Measurements from ENCODE around the gene PTPRN2.
"Not testable (repeated sequence)": the region's sequence is repeated elsewhere in the genome, so short reads cannot be mapped to it uniquely, and the experiment has no call there.

PTPRN2 gene

GRCh38 chr7:158273756-158274342, 313.8 kb downstream of the PTPRN2 start:
- H3K9ac ChIP-seq (ENCODE audit: low read depth, low read length, poor library complexity), result peak overlapping the region; percentile 21
- peak overlapping the region; percentile 84 for H3K14ac ChIP-seq (ENCODE audit: low read length)
- H4K8ac ChIP-seq (ENCODE audit: low read depth, low read length); H2BK15ac ChIP-seq (ENCODE audit: low read length); H2BK120ac ChIP-seq (ENCODE audit: low read depth, low read length); H3K18ac ChIP-seq (ENCODE audit: low read length); H3K27ac ChIP-seq (replicated peaks; ENCODE audit: low read length); H3K36me3 ChIP-seq (replicated peaks in 1 of 2; ENCODE audit: control insufficient read depth in 2 of 2, insufficient read depth in 2 of 2, low read length in 2 of 2); H2BK5ac ChIP-seq (ENCODE audit: low read length); H3K4me1 ChIP-seq (ENCODE audit: control insufficient read depth in 2 of 2, insufficient read depth in 1 of 2, low read depth in 1 of 2, low read length in 2 of 2); H2AFZ ChIP-seq (ENCODE audit: low read length); H4K91ac ChIP-seq (ENCODE audit: low read depth, low read length, poor library complexity); H2BK12ac ChIP-seq (ENCODE audit: low read length); H3K4me2 ChIP-seq (ENCODE audit: insufficient read depth, low read length, poor library complexity, severe bottlenecking); H2AK5ac ChIP-seq (ENCODE audit: low read depth, low read length); DNase-seq (ENCODE audit: low spot score); H3K23ac ChIP-seq (ENCODE audit: low read depth, low read length, poor library complexity); H3K4ac ChIP-seq (ENCODE audit: low read length); H3K79me1 ChIP-seq (ENCODE audit: low read depth, low read length); H3K9me3 ChIP-seq (replicated peaks in 1 of 2; ENCODE audit: control insufficient read depth in 2 of 2, insufficient read depth in 1 of 2, low read depth in 1 of 2, low read length in 2 of 2); H3K27me3 ChIP-seq (ENCODE audit: control insufficient read depth in 3 of 3, insufficient read depth in 3 of 3, low read depth in 1 of 3, low read length in 3 of 3); H3K4me3 ChIP-seq (ENCODE audit: low read length in 2 of 2): not testable (repeated sequence)
- WGBS, 2 donors (ENCODE audit: extremely low coverage in 2 of 2, insufficient read length in 2 of 2, insufficient replicate concordance in 1 of 2), result no CpG with 5 or more reads among the region's 38 CpGs

DNA sequence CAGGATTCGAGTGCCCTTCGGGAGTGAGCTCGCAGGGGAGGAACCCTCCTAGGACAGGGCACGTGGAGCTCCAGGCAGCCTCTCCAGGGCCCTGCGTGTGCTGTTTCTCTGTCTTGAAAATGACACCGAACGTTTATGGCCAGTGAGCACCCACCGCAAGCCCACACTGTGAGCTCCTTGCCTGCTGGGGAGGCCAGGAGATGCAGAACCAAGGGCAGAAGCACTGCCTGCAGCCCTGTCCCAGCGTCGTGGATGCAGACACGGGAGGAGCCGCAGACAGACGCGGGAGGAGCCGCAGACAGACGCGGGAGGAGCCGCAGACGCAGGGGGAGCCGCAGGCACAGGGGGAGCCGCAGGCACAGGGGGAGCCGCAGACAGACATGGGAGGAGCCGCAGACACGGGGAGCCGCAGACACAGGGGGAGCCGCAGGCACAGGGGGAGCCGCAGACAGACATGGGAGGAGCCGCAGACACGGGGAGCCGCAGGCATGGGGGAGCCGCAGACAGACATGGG, 314.4 kb downstream of the PTPRN2 start:
- Histone ChIP-seq H3K9me3 (replicated peaks in 1 of 2; ENCODE audit: control insufficient read depth in 2 of 2, insufficient read depth in 1 of 2, low read depth in 1 of 2, low read length in 2 of 2) (peaks cover 0 to 3% of the 10 kb centered on the region in 2 donors), H3K18ac (ENCODE audit: low read length) (no peak overlapping the region), H3K27me3 (ENCODE audit: control insufficient read depth in 3 of 3, insufficient read depth in 3 of 3, low read depth in 1 of 3, low read length in 3 of 3) (no peaks in the 10 kb centered on the region), H4K91ac (ENCODE audit: low read depth, low read length, poor library complexity) (no peak overlapping the region), H2AFZ (ENCODE audit: low read length) (no peak overlapping the region), H2AK5ac (ENCODE audit: low read depth, low read length) (no peak overlapping the region), H3K4me1 (ENCODE audit: control insufficient read depth in 2 of 2, insufficient read depth in 1 of 2, low read depth in 1 of 2, low read length in 2 of 2) (no peaks in the 10 kb centered on the region), H2BK120ac (ENCODE audit: low read depth, low read length) (no peak overlapping the region), H3K79me1 (ENCODE audit: low read depth, low read length) (peaks cover 3% of the 10 kb centered on the region), H2BK5ac (ENCODE audit: low read length) (no peak overlapping the region), H3K4ac (ENCODE audit: low read length) (no peak overlapping the region), H2BK15ac (ENCODE audit: low read length) (no peak overlapping the region), H3K4me3 (ENCODE audit: low read length in 2 of 2) (no peak overlapping the region), H3K9ac (ENCODE audit: low read depth, low read length, poor library complexity) (no peak overlapping the region), H4K8ac (ENCODE audit: low read depth, low read length) (no peak overlapping the region), H3K36me3 (replicated peaks in 1 of 2; ENCODE audit: control insufficient read depth in 2 of 2, insufficient read depth in 2 of 2, low read length in 2 of 2) (no peaks in the 10 kb centered on the region), H3K27ac (replicated peaks; ENCODE audit: low read length) (no peak overlapping the region), H3K14ac (ENCODE audit: low read length) (peak overlapping the region; percentile 84), H3K23ac (ENCODE audit: low read depth, low read length, poor library complexity) (peak overlapping the region; percentile 18), H2BK12ac (ENCODE audit: low read length) (no peak overlapping the region), H3K4me2 (ENCODE audit: insufficient read depth, low read length, poor library complexity, severe bottlenecking) (no peak overlapping the region)
- WGBS, 2 donors (ENCODE audit: extremely low coverage in 2 of 2, insufficient read length in 2 of 2, insufficient replicate concordance in 1 of 2), result no CpG with 5 or more reads among the region's 31 CpGs
- no peak for DNase-seq (ENCODE audit: low spot score)

- no peak overlapping the region for H3K9ac ChIP-seq (ENCODE audit: low read depth, low read length, poor library complexity)
- H2AK5ac ChIP-seq (ENCODE audit: low read depth, low read length), result no peak overlapping the region
- no peak overlapping the region for H3K23ac ChIP-seq (ENCODE audit: low read depth, low read length, poor library complexity)
- no peak overlapping the region for H2BK5ac ChIP-seq (ENCODE audit: low read length)
- H3K14ac ChIP-seq (ENCODE audit: low read length), result no peak overlapping the region
- no peaks in the 10 kb centered on the region for H3K4me1 ChIP-seq (ENCODE audit: control insufficient read depth in 2 of 2, insufficient read depth in 1 of 2, low read depth in 1 of 2, low read length in 2 of 2)
- H3K9me3 ChIP-seq (replicated peaks in 1 of 2; ENCODE audit: control insufficient read depth in 2 of 2, insufficient read depth in 1 of 2, low read depth in 1 of 2, low read length in 2 of 2), result peaks cover 0 to 3% of the 10 kb centered on the region in 2 donors
- no CpG with 5 or more reads among the region's 15 CpGs for WGBS, 2 donors (ENCODE audit: extremely low coverage in 2 of 2, insufficient read length in 2 of 2, insufficient replicate concordance in 1 of 2)
- H2BK12ac ChIP-seq (ENCODE audit: low read length), result no peak overlapping the region
- no peak overlapping the region for H4K91ac ChIP-seq (ENCODE audit: low read depth, low read length, poor library complexity)
- H3K18ac ChIP-seq (ENCODE audit: low read length), result no peak overlapping the region
- no peak overlapping the region for H3K4ac ChIP-seq (ENCODE audit: low read length)
- no peaks in the 10 kb centered on the region for H3K36me3 ChIP-seq (replicated peaks in 1 of 2; ENCODE audit: control insufficient read depth in 2 of 2, insufficient read depth in 2 of 2, low read length in 2 of 2)
- H3K79me1 ChIP-seq (ENCODE audit: low read depth, low read length), result peaks cover 3% of the 10 kb centered on the region
- no peak overlapping the region for H2BK120ac ChIP-seq (ENCODE audit: low read depth, low read length)
- DNase-seq (ENCODE audit: low spot score), result no peak
- no peak overlapping the region for H3K27ac ChIP-seq (replicated peaks; ENCODE audit: low read length)
- no peaks in the 10 kb centered on the region for H3K27me3 ChIP-seq (ENCODE audit: control insufficient read depth in 3 of 3, insufficient read depth in 3 of 3, low read depth in 1 of 3, low read length in 3 of 3)
- H3K4me2 ChIP-seq (ENCODE audit: insufficient read depth, low read length, poor library complexity, severe bottlenecking), result no peak overlapping the region
- H3K4me3 ChIP-seq (ENCODE audit: low read length in 2 of 2), result no peak overlapping the region
- no peak overlapping the region for H4K8ac ChIP-seq (ENCODE audit: low read depth, low read length)
- H2AFZ ChIP-seq (ENCODE audit: low read length), result no peak overlapping the region
- H2BK15ac ChIP-seq (ENCODE audit: low read length), result no peak overlapping the region
Observed at GRCh38 chr7:158272509-158273137, 315.0 kb downstream of the PTPRN2 start.

GRCh38 chr7:158272091-158272490, 315.5 kb downstream of the PTPRN2 start:
- Histone ChIP-seq H3K9me3 (replicated peaks in 1 of 2; ENCODE audit: control insufficient read depth in 2 of 2, insufficient read depth in 1 of 2, low read depth in 1 of 2, low read length in 2 of 2) (peaks cover 0 to 3% of the 10 kb centered on the region in 2 donors), H3K18ac (ENCODE audit: low read length) (no peak overlapping the region), H2BK5ac (ENCODE audit: low read length) (no peak overlapping the region), H3K4ac (ENCODE audit: low read length) (no peak overlapping the region), H3K36me3 (replicated peaks in 1 of 2; ENCODE audit: control insufficient read depth in 2 of 2, insufficient read depth in 2 of 2, low read length in 2 of 2) (no peaks in the 10 kb centered on the region), H3K14ac (ENCODE audit: low read length) (no peak overlapping the region), H4K91ac (ENCODE audit: low read depth, low read length, poor library complexity) (no peak overlapping the region), H4K8ac (ENCODE audit: low read depth, low read length) (no peak overlapping the region), H3K4me3 (ENCODE audit: low read length in 2 of 2) (no peak overlapping the region), H3K4me1 (ENCODE audit: control insufficient read depth in 2 of 2, insufficient read depth in 1 of 2, low read depth in 1 of 2, low read length in 2 of 2) (no peaks in the 10 kb centered on the region), H2BK15ac (ENCODE audit: low read length) (no peak overlapping the region), H3K27me3 (ENCODE audit: control insufficient read depth in 3 of 3, insufficient read depth in 3 of 3, low read depth in 1 of 3, low read length in 3 of 3) (no peaks in the 10 kb centered on the region), H2AK5ac (ENCODE audit: low read depth, low read length) (no peak overlapping the region), H3K23ac (ENCODE audit: low read depth, low read length, poor library complexity) (no peak overlapping the region), H2AFZ (ENCODE audit: low read length) (no peak overlapping the region), H2BK12ac (ENCODE audit: low read length) (no peak overlapping the region), H3K4me2 (ENCODE audit: insufficient read depth, low read length, poor library complexity, severe bottlenecking) (no peak overlapping the region), H3K27ac (replicated peaks; ENCODE audit: low read length) (no peak overlapping the region), H3K79me1 (ENCODE audit: low read depth, low read length) (peaks cover 3% of the 10 kb centered on the region), H3K9ac (ENCODE audit: low read depth, low read length, poor library complexity) (no peak overlapping the region), H2BK120ac (ENCODE audit: low read depth, low read length) (no peak overlapping the region)
- no peak for DNase-seq (ENCODE audit: low spot score)
- no CpG with 5 or more reads among the region's 12 CpGs for WGBS, 2 donors (ENCODE audit: extremely low coverage in 2 of 2, insufficient read length in 2 of 2, insufficient replicate concordance in 1 of 2)
